Inflammatory macrophage (primary cell): ENCODE measurements around the gene TMLHE.
"Not testable (repeated sequence)": the region's sequence is repeated elsewhere in the genome, so short reads cannot be mapped to it uniquely, and the experiment has no call there.

Experiments
- DNase-seq, 2 donors: peaks; one replicate each; pipeline ENCODE4 v3.0.0-alpha.2; 2020 to 2022
- total RNA-seq, 18 experiments: gene quantifications; one replicate each; lab custom pipeline; 2026; ENCODE audit warnings: mixed read lengths in 6 of 18, inconsistent platforms in 2 of 18; lab: John Stamatoyannopoulos, UW

The TMLHE gene
- total RNA-seq = 6.3 to 21.2 (median 15.7) reads per million in 18 experiments

GRCh38 chrX:155612312-155613224 lies at the start of gene TMLHE, which contains the start of gene SPRY3:
TSS of gene TMLHE (minus strand) at chrX:155612952. CDS start at chrX:155545276, 67,676 bp downstream.
TSS of gene SPRY3 (plus strand) at chrX:155612586.
- DNase-seq = peak; percentile 48 to 65

GRCh38 chrX:155662282-155662681 lies 49.5 kb upstream of the TMLHE start:
- DNase-seq = peak in 1 of 2 donors; percentile 0

- DNase-seq = no peak
Measured at GRCh38 chrX:155645180-155645579, 32.4 kb upstream of the TMLHE start.

GRCh38 chrX:155643240-155643639 lies 30.5 kb upstream of the TMLHE start:
- no peak for DNase-seq

- DNase-seq = not testable (repeated sequence)
Measured at GRCh38 chrX:155641371-155641770, 28.6 kb upstream of the TMLHE start.

DNA sequence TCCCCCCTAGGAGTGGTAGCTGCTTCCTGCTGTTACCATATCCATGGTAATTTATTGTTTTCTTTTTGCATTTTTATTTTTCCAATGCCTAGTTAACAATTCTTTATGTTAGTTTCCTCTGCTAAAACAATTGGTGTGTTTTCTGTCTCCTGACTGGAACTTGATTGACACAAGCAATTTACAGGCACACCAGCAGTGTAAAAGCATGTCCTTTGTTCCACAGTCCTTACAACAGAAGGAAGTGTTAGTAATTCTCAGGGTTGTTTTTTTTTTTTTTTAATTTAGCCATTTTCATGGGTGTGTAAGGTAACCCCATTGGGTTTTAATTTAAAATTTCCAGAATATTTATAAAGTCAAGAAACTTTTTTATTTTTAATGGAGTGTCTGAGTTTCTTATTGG lies 25.0 kb upstream of the TMLHE start:
- no peak for DNase-seq

- not testable (repeated sequence) for DNase-seq
Measured at GRCh38 chrX:155635019-155635418, 22.3 kb upstream of the TMLHE start.

- DNase-seq = peak in 1 of 2 donors; percentile 2
Measured at GRCh38 chrX:155632431-155633100, 19.8 kb upstream of the TMLHE start.

DNA sequence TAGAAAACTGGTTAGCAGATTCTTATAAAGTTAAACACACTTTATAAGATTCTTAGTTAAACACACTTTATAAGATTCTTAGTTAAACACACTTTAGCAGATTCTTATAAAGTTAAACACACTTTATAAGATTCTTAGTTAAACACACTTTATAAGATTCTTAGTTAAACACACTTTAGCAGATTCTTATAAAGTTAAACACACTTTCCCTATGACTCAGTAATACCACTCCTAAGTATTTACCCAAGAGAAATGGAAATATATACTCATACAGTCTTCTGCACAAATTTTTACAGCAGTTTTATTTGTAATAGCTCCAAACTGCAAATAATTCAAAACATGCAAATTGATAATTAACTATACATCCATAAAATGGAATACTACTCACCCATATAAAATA lies 7.4 kb upstream of the TMLHE start:
- not testable (repeated sequence) for DNase-seq

GRCh38 chrX:155615938-155616337 lies 3.2 kb upstream of the TMLHE start:
- DNase-seq = no peak

- no peak for DNase-seq
Measured at GRCh38 chrX:155613927-155614559, 1.3 kb upstream of the TMLHE start.

DNA sequence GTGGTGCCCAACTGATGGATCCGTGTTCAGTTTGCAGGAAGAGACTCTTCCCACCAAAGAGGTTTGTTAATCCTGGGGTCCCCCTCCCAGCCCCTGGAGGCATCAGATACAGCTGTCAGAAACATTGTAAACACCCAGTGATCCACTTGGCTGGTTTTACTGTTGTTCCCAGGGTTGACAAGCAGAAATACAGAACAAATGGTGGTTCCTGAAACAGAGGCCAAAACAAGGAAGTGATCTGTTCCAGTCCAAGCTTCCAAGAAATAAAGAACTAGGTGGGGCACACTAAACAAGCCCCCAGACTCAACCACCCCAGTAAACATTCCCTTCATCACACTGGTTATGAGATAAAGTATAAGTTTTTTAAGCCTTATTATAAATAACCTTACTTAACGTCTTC lies 1.4 kb downstream of the TMLHE start:
- DNase-seq = peak in 1 of 2 donors; percentile 26

DNA sequence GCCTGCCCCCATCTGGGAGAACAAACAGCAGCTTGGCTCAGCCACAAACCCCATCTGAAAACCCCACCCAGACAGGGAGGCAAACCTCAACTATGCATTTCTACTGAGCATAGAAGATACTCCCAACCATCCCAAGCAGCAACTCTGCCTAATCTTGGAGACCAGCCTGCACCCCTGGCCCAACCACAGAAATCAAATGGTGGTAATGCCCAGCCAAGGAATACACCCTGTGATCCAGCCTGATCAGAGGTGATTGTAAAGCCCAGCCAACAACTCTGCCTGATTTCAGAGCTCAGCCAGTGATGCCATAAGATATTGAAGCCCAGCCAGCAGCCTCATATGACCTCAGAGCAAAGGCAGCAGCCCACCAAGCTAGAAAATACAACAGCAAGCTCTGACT lies 19.8 kb downstream of the TMLHE start:
- no peak for DNase-seq

- DNase-seq = no peak
Measured at GRCh38 chrX:155592331-155592730, 20.4 kb downstream of the TMLHE start.

- no peak for DNase-seq
Measured at GRCh38 chrX:155577682-155578081, 35.1 kb downstream of the TMLHE start.

GRCh38 chrX:155563099-155563498 lies 49.7 kb downstream of the TMLHE start:
- no peak for DNase-seq

- DNase-seq = no peak
Measured at GRCh38 chrX:155544881-155545280, 67.9 kb downstream of the TMLHE start.

DNA sequence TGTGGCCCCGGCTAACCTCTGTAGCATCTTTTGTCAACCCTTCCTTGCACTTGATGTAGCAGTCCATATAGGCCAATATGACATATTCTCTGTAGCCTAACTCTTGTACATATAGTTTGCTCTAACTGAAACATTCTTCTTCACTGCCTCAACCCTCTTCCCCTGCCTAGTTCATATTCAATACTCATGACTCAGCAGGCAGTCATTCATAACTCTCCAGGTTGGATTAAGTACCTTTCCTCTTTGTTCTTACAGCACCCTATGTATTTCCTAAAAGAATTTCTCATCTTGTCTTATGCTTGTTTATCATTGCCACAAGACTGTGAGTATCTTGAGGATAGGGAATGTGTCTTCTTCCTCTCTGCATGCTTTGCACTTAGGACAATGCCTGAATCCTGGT lies 76.9 kb downstream of the TMLHE start:
- no peak for DNase-seq

- no peak for DNase-seq
Measured at GRCh38 chrX:155534800-155535199, 78.0 kb downstream of the TMLHE start.

DNA sequence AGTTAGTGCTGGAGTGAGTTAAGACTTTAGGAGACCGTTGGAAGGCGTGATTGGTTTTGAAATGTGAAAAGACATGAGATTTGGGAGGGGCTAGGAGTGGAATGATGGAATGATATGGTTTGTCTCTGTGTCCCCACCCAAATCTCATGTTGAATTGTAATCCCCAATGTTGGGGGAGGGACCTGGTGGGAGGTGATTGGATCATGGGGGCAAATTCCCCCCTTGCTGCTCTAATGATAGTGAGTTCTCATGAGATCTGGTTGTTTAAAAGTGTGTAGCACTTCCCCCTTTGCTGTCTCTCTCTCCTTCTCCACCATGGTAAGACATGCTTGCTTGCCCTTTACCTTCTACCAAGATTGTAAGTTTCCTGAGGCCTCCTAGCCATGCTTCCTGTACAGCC lies 85.7 kb downstream of the TMLHE start:
- not testable (repeated sequence) for DNase-seq

DNA sequence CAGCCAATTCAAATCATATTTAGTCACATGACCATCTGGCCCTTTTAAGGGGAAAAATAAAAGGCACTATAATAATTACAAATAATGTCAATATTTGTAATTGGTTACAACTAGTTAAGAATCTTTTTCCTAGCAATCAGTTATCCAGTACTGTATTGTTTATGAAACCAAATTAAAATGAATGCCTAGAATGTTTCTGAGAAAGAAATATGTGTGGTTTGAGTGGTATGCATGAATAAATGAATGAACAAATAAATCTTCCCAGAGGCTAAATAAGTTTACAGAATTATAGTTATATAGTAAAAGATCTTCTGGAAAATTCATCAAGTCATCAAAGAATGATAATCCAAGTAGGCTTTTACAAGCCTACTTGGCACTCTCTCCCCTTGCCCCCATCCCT lies 98.5 kb downstream of the TMLHE start:
- DNase-seq = no peak

- no peak for DNase-seq
Measured at GRCh38 chrX:155505296-155505695, 107.5 kb downstream of the TMLHE start.

- DNase-seq = not testable (repeated sequence)
Measured at GRCh38 chrX:155495134-155495533, 117.6 kb downstream of the TMLHE start.
